GM21367 (cell line): Measurements from ENCODE around the gene SLX4IP.
A peak's percentile ranks its signal among the peaks of the same experiment; 100 is the strongest.

ENCODE experiments used
- ATAC-seq: cut with Tn5 transposase; IDR thresholded peaks from one replicate; pipeline ENCODE4 v1.9.1; 2021; ENCODE audit not compliant: unreplicated experiment

Gene SLX4IP

DNA sequence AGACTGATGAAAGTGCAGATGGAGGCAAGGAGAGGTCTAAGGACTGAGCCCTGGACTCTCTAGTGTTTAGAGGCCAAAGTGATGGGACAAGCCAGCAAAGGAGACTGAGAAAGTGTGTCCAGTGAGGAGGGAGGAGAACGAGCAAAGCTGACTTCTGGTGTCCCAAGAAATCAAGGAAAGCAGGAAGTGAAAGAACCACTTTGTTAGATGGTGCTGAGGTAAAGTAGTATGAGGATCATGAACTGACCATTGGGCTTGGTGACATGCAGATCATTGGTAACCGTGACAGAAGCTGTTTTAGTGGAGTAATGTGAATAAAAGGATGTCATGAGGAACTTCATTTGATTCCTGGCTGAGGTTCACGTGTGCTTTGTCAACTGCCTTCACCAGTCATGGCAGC lies 108.4 kb downstream of the SLX4IP start:
- no peak for ATAC-seq

DNA sequence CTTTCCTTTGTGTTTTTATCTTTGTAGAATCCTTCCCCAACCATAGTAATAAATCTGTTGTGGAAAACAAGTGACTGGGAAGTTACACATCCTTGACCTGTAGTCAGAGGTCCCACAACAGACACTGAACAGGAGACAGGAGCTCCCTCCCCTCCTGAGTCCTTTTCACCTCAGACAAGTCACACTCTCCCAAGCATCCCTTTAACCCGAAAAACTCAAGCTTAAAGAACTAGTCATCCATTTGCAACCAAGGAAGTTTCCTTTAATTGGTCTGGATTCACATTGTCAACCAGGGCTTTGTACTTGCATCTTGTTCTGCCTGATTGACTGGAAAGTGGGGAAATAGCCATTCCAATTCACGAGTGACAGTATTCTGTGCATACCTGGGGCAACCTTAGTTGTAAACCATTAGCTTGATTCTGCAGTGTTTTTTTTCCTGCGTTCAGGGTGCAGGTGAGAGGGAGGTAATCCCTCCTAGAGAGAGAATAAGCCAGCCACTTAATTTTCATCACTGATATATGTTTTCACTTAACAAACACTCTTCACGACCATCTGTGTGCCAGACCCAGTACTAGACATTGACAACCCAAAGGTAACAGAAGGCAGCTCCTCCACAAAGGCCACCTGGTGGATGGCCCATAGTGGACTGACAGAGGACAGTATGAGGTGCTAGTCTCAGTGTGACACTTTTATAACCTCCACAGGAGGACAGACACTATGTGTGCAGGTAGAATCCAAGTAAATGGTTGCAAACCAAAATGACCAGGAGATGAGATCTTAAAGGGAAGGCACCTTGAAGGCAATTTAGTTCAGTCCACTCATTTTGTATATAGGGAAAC lies 112.4 kb downstream of the SLX4IP start:
- ATAC-seq, result no peak

DNA sequence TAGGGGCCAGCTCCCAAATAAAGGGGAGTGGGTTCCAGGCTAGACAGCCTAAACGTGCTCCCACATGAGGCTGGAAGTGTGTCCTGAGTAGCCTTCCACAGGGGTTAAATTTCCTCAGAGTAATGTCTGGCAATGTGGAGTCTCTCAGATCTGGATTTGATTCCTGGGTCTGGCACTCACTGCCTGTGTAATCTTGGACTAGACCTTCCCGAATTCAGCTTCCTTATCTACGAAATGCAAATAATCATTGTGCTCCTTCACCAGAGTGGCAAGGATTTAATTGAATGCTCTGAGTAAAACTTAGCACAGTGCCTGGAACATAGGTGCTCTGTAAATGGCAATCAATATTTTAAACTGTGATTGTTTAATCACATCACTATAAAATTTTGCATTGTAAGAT lies 114.4 kb downstream of the SLX4IP start:
- ATAC-seq, result no peak

DNA sequence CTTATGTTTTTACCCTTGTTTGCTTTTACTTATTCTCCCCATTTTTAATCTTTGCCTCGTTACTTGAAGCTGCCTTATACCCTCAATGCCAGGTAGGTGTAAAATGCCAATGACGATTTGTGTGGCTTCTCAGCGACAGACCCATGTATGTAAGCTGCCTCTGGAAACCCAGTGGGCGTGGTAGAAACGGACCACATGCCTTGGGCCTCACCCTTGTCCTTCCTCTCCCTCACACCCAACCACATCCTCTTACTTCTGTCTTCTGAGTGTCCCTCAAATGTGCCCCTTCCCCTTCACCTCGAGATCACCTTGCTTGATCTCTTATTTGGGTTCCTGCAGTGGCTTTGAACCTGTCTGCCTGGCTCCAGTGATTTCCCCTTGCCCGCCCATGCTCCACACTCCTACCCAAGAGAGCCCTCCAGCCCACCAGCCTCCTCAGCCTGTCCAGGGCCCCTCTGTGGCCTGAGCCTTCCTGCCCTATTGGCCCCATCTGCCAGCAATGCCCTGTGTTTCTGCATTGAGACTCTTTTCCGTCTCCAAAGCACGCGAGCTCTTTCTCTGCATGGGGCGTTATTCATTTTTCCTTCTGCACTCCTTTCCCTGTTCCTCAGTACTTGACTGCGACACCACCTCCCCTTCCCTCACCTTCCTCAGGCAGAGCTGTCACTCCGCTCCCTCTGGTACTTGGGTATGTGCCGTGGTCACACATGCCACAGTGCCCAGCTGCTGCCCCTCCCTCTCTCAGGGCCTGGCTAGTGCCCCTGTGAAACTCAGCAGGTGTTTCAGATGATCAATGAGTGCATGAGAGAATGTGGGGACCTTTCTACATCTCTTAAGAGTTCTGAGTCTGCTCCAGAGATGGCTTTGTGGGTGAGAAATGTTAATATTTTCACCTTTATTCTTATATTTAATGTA lies 115.4 kb downstream of the SLX4IP start:
- no peak for ATAC-seq

DNA sequence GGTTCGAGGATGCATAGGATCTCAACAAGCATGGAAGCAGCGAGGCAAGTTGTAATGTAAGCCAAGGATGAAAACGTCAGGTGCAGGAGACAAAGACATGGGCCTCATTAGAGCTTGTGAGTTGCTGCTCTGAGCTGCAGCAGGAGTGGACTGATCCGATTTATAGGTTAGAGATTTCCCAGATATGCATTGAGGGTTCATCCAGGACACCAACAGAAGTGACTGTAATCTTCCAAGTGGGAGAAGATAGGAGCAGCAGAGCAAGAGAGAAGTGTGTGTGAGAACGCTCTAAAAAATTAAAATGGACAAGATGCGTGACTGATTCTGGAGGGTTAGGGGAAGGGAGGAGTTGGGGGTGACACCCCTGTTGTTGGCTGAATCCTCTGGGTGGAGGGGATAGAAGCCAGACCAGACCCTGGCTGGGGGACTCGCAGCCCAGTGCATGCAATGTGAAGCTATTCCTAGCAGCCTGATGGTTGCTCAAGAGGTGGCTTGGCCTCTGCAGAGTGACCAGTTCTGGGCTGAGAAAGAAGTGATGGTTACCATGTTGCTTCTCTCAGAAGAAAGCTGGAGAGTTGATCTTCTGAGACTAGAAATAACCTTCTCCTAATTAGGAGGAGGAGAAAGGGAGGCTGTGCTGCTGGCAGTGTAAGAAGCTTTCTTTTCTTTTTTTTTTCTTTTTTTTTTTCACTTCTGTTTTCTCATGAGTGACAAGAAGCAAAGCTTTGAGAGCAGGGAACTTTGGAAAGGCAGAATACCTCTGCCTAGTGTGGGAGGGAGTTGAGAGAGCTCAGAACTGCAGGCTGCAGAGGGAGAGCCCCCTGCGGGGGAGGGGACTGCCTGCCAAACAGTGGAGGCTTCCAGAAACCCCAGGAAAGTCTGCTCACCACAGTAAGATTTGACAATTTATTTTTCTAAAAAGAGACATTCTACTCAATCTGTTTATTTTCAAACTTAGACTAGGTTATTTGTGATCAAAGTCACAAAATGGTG lies 116.9 kb downstream of the SLX4IP start:
- peak; percentile 69 for ATAC-seq

DNA sequence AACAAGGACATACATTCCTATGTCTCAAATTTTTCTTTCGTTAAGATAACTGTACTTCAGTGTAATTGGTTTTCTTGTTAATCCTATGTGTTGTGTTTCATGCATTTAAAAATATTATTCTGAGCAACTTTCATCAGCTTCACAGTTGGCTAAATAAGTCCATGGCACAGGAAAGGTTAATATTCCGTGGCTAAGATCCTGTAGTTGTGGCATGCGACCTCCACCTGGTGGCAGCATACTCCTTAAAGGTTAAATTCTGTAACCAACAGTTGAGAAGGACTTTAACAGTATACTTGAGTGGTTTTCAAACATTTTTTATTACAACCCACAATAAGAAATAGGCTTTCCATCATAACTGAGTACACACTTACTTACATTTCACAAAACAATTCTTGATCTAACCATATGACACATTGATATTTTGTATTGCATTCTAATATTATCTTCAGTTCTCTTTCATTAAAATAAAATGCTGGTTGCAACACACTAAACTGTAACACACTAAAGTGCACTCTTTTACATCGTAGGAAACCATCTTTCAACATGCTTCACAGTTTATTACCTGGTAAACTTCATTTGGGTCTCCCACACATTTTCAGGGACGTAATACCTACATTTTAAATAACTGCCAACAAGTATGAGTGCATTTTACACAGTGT lies 118.3 kb downstream of the SLX4IP start:
- no peak for ATAC-seq

DNA sequence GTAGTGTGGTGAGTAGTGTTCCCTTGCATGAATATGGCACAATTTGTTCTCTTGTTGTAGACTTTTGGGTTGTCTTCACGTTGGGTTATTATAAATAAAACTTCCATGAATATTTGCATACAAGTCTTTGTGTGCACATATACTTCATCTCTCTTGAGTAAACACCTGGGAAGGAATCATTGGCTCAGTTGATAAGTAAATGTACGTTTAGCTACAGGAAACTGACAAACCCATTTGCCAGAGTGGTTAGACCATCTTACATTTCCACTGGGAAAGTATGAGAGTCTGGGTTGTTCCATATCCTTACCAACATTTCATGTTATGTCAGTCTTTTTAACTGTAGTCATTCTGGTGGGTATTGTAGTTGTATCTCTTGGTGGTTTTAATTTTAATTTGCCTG lies 119.2 kb downstream of the SLX4IP start:
- no peak for ATAC-seq

DNA sequence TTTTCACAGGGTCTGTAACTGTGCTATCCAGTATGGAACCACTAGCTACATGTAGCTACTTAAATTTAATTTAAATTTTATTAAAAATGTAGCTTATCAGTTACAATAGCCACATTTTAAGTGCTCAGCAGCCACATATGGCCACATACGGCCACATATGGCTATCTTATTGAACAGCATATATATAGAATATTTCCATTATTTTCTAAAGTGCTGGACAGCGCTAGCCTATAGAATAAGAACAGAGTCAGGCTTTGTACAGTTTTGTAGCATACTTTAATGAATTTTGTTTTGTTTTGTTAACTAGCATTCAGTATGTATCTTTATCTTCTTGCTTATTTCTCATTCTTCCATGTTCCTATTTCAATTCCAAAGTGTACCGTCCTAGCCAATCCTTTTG lies 120.3 kb downstream of the SLX4IP start:
- ATAC-seq, result no peak

DNA sequence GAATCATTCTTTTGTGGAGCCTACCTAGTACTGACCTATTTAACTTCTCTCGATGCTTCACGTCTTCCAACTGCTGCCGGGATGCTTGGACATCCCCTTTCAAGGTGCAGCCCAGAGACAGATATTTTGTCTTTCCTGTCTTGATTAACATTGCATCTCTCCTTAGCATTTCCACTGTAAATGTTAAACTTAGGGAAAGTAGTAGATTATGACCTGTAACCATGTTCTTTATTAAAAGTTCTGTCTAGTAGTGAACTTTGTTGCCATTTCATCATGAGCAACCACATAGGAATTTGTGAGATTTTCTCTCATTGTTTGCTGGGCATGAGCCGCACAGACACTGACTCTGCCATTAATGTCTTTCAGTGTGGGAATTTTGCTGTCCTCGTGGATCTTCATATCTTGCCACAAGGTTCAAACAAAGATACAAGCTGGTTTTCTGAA lies 120.8 kb downstream of the SLX4IP start:
- ATAC-seq, result no peak

DNA sequence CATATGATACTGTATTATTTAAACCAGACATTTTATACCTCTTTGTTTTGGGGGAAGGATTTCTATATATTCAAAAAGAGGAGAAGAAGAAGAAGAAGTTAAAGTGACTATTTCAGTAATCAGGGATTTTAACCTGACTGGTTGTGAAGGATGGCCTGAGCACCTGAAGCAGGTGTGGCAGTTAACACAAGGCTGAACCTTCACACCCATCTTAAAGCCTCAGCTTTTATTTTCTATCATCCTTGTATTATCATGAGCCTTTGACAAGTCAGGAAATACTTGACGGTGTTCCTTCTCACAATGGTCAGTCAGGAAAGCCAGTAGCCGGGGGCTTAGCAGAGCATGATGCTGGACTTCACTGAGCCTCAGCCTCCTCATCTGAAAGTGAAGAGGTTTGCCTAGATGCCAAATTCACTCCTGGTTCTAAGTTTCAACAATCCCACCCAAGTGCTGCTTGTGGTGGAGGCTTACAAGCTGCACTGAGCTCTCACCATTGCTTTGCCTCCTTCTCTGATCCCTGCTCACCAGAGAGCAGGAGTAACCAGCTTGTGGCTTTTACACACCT lies 121.5 kb downstream of the SLX4IP start:
- ATAC-seq, result no peak

DNA sequence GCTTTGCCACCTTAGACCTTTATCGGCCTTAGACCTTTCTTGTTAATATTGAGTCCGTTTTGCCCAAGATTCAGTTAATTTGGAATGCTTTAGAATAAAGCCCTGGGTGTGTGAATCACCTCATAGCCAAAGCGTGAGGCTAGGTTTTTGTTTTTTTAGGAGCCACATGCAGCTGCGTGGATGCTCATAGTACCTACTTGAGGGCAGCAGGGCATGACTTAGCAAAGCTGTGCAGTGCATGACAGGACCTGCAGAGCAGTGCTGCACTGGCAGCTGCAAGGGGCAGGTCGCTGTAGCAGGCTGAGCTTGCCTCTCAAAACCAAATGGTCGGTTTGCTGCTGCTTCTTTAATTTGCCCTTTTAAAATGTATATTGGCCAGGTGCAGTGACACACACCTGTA lies 122.6 kb downstream of the SLX4IP start:
- ATAC-seq, result no peak

DNA sequence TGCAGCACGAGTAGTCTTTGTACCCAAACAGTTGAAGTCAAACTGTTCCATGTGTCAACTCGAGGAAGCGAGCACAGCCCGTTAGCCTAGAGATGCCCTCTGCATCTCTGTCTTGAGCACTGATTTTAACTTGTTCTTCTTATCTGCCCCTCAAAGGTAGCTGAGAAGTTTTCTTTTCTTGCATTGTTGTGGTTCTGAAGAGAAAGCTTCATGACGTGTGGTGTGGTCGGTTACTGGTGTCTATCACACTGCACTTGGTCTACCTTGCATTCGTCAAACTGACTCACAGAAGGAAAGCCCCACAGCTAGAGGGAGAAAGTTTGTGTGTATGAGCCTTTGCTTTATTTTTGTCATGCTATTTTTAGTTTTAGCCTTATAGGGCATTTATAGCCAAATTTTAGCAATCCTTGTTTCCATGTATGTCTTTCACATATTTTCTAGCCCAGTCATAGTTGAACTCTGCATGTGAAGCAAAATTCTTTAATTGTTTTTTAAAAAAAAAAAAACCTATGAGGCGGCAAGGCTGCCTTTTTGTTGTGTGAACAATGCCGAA lies 123.6 kb downstream of the SLX4IP start:
- ATAC-seq, result peak; percentile 85

DNA sequence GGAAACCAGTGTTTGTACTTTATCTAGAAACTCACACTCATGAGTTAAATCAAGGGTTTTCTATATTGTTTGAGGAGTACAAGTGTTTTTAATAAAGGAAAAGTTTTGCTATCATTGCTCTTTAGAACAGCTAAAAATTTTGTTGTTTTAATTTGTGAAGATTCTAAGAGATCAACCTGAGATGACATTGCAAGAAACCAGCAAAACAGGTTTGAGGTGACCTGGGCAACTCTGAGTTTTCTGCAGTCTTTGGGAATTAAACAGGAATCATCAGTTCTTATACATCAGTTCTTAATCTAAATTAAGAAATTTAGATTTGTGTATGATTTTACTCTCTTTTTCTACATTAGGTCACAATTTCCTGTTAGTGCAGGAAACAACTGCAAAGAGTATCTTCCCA lies 124.2 kb downstream of the SLX4IP start:
- no peak for ATAC-seq

DNA sequence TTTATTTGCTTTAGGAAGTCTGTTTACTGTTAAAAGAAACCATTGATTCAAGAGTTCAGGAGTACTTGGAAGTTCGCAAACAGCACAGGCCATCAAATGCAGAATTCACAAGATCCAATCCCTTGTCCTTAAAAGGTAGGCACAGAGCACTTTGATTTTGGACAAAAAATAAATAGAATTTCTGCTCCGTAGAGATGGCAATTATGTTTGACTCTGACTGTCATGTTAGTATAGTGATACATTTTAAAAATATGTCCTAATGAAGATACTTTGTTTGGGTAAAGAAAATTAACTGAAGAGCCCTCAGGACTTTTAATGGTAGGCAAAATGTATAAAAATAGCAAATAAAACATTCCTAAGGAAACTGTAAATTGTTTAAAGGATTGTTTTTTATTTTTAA lies 125.6 kb downstream of the SLX4IP start:
- no peak for ATAC-seq

DNA sequence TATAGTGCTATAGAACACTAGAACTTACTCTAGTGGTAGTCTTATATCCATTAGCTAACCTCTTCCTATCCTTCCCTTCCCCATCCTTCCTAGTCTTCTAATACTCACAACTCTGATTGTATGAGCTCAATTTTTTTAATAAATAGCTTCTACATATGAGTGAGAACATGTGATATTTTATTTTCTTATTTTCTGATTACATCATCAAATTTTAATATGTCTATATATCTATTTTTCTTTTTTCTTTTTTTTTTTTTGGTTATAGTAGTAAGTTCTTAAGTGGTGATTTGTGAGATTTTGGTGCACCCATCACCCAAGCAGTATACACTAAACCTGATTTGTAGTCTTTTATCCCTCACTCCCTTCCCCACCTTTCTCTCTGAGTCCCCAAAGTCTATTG lies 126.2 kb downstream of the SLX4IP start:
- no peak for ATAC-seq

DNA sequence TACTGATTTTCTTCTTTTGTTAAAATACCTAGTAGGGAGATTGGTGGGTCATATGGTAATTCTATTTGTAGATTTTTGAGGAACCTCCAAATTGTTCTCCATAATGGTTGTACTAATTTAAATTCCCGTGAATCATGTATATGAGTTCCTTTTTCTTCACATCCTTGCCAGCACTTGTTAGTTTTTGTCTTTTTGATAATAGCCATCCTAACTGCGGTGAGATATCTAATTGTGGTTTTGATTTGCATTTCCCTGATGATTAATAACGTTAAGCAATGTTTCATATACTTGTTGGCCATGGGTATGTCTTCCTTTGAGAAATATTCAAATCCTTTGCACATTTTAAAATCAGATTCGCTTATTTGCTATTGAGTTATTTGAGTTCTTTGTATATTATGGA lies 127.8 kb downstream of the SLX4IP start:
- ATAC-seq, result no peak

DNA sequence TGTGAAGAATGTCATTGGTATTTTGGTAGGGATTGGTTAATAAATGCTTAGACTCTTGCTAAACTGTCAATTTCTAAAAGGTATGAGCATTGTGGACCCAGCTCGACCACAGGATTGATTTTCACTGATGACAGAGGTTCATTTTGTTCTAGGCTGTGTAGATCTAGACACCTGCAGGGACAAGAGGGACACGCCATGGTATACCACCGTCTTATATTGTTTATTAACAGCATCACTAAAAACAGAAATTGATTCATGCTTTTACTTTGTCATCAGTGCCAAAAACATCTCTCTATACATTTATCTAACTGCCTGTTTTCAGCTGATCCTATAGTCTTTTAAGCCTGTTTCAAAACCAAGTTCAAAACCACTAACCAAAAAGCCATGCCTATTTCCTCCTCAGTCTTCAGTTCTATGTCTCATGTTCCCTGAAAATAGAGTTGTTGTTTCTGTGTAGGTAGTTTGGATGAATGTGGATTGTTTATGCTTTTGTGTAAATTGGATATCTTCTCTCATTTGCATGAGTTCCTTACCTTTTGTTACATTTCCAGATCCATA lies 128.9 kb downstream of the SLX4IP start:
- no peak for ATAC-seq

DNA sequence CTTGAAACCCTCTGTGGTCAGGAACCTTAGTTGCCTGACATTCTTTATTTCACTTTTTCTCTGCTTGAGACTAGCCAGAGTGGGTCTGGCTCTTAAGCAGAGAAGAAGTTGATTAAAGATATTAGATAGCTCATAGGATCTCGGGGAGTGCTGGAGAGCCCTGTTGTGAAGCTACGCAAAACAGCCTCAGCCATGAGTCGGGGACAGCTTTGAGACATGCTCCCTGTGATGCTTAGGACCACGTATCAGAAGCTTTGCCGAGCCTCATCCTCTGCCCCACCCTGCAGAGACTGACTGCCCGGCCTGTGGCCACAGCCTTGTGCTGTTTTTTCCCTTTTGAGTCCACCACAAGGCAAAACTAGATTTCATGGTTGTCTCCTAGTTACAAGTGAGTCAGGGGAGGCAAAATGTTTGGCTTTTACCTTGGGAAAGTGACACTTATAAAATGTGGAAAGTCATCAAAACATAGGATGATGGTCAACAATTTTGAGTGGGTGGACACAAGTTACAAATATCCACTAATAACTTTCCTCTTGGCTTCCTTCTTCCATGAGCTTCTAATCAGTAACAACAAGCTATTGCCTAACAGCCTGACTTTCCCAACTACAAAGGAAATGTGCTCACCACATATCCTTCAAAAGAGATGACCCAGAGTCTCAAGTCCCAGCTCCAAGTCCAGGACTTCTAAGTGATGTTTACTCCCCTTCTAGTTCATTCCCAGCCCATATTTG lies 130.3 kb downstream of the SLX4IP start:
- ATAC-seq, result no peak
